Measurements from ENCODE around the gene TEAD1.

DNA sequence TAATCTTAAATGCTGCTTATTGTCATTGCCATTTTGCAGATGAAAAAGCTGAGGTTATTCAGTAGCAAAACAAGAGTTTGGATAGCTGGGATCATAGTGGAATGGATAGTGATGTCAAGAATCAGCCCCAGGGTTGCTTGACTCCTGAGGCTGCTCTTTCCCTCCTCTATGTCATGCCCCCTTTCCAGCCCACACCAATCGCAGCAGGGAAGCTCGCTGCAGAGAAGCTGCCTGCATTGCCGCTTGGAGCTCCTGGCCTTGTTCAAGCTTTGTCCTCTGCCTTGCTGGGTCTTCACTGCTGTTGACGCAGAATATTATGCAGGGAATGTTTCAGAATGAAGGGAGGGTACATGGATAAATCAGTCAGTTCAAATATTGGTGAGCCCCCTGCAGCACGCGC, 206.1 kb downstream of the TEAD1 start:
- TF ChIP-seq POLR2A (IDR thresholded peaks at IDR 0.05) (no peak), EP300 (IDR thresholded peaks at IDR 0.05) (no peak), POLR2AphosphoS5 (IDR thresholded peaks at IDR 0.05) (no peak)
- TF ChIP-seq, protein P1, sequence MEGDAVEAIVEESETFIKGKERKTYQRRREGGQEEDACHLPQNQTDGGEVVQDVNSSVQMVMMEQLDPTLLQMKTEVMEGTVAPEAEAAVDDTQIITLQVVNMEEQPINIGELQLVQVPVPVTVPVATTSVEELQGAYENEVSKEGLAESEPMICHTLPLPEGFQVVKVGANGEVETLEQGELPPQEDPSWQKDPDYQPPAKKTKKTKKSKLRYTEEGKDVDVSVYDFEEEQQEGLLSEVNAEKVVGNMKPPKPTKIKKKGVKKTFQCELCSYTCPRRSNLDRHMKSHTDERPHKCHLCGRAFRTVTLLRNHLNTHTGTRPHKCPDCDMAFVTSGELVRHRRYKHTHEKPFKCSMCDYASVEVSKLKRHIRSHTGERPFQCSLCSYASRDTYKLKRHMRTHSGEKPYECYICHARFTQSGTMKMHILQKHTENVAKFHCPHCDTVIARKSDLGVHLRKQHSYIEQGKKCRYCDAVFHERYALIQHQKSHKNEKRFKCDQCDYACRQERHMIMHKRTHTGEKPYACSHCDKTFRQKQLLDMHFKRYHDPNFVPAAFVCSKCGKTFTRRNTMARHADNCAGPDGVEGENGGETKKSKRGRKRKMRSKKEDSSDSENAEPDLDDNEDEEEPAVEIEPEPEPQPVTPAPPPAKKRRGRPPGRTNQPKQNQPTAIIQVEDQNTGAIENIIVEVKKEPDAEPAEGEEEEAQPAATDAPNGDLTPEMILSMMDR (IDR thresholded peaks at IDR 0.05): no peak

Data from gastroesophageal sphincter (tissue), 3 donors.